Heart left ventricle (tissue), 16 donors: ENCODE data around the gene TAOK1. TPM values are rescaled to one million over a fixed set of nuclear protein-coding genes. Genes with fewer than 3 reads are reported as not detected.

ENCODE experiments used
- ATAC-seq, 4 donors: fragments of 200-7000 bp; cut with Tn5 transposase; one replicate each; pipeline ENCODE4 v1.9.1; 2020 to 2022; ENCODE audit warnings: moderate library complexity in 4 of 4, mild to moderate bottlenecking in 3 of 4, moderate number of reproducible peaks in 1 of 4
- DNase-seq, 5 donors: peaks; one replicate each; pipeline ENCODE4 v3.0.0-alpha.2; 2020
- H3K27ac ChIP-seq, 12 donors: fragments of 200-600 bp; sonication (generic) in 4 of 12; one replicate each; pipeline versions ENCODE4 v1.5.0 to v1.8.0; 2016 to 2022; ENCODE audit warnings: mild to moderate bottlenecking in 2 of 12
- H3K27me3 ChIP-seq, 9 donors: fragments of 200-600 bp; sonication (generic) in 2 of 9; one replicate each; pipeline versions ENCODE4 v1.5.1 to v1.8.0; 2016 to 2022; ENCODE audit warnings: mild to moderate bottlenecking in 3 of 9
- H3K36me3 ChIP-seq, 9 donors: fragments of 200-600 bp; sonication (generic) in 2 of 9; one replicate each; pipeline versions ENCODE4 v1.5.0 to v1.8.0; 2018 to 2022; ENCODE audit warnings: mild to moderate bottlenecking in 2 of 9
- H3K4me1 ChIP-seq, 12 donors: fragments of 200-600 bp; sonication (generic) in 4 of 12; one replicate each; pipeline versions ENCODE4 v1.5.0 to v1.8.0; 2016 to 2022; ENCODE audit warnings: mild to moderate bottlenecking in 3 of 12
- H3K4me3 ChIP-seq, 12 donors: fragments of 200-600 bp; sonication (generic) in 4 of 12; one replicate each; pipeline versions ENCODE4 v1.5.0 to v1.8.0; 2017 to 2022; ENCODE audit warnings: mild to moderate bottlenecking in 9 of 12, moderate library complexity in 4 of 12
- H3K9me3 ChIP-seq, 12 donors: fragments of 200-600 bp; sonication (generic) in 4 of 12; one replicate each; pipeline versions ENCODE4 v1.5.0 to v1.8.0; 2016 to 2022; ENCODE audit warnings: mild to moderate bottlenecking in 1 of 12
- CTCF ChIP-seq, 12 donors: fragments of 200-600 bp; sonication (generic) in 4 of 12; IDR thresholded peaks; one replicate each; pipeline versions ENCODE4 v1.5.0 to v1.8.0; 2018 to 2022; ENCODE audit warnings: antibody characterized with exemption in 12 of 12, mild to moderate bottlenecking in 5 of 12
- POLR2A ChIP-seq, 2 donors: fragments of 450-650 bp; IDR thresholded peaks; one replicate each; pipeline ENCODE4 v1.6.1; 2017; ENCODE audit warnings: antibody characterized with exemption in 2 of 2, mild to moderate bottlenecking in 2 of 2, moderate library complexity in 2 of 2
- WGBS, 4 donors: extraction: QIAGEN DNeasy Blood & Tissue Kit in 2 of 4; methylation state at CpG; one replicate each; pipeline versions ENCODE4 v1.1.5 to v1.1.7; 2013 to 2018; 5-methylcytosine and 5-hydroxymethylcytosine counted together
- intact Hi-C, 10 donors: fragments of 100-400 bp; cut with DNase I; formaldehyde crosslinking; loops; one replicate each; pipeline versions ENCODE4 v1.11.1 to v1.14.2; 2022
- polyA plus RNA-seq, 2 donors: library from polyadenylated mRNA; stranded (reverse); fragments of 200-250 nt; gene quantifications; one replicate each; pipeline ENCODE4 v1.2.3, GENCODE V29; 2013
- total RNA-seq, 9 donors: library from RNA; depleted of rRNA in 2 of 9; stranded (reverse); fragments of >200 nt in 2 of 9; fragmentation: NEBNext Ultra II Directional in 3 of 9; extraction: Animal tissue kit (Norgen Biotek cat#: 25700) in 3 of 9; gene quantifications; one replicate each; pipeline versions ENCODE4 v1.1.0 to v1.2.4, GENCODE V29; 2016 to 2023
- donor health status: ischemic (EF 13 %, LVEDD 7.1; RV severe dilation, severe dysfunction).
- donor health status: healthy with polysubstance abuse.
- donor health status: DM: no; HTN: yes; CAD: no.
- donor health status: DM: no; HTN: no; CAD: no.
- donor health status: ischemic (EF 25% LVEDD 6.9; RV normal size, moderate dysfunction).
- donor health status: ischemic (EF 25% LVEDD 5.7; RV mildly dilated, moderate dysfunction).
- donor health status: healthy.
- donor health status: DM: yes; HTN: yes; CAD: no.
- donor health status: ischemic (EF 35%, LVEDD 5.7; RV mildly dilated, moderate dysfunction).
- donor health status: nonischemic (EF 11% LVEDD 7.7; RV severe dilation, severe dysfunction).
- donor health status: DM: yes; HTN: yes; CAD: no.
- donor health status: PGD.
- donor health status: ischemic (EF 29% LVEDD 5.4; RV normal size, mild dysfunction).
- donor health status: nonischemic (EF 23%, LVEDD 6.1; RV moderate dilation, normal function).

TAOK1 gene
- total and polyA plus RNA-seq, 11 donors, result 9.2 to 81.2 (median 59.0) TPM

DNA sequence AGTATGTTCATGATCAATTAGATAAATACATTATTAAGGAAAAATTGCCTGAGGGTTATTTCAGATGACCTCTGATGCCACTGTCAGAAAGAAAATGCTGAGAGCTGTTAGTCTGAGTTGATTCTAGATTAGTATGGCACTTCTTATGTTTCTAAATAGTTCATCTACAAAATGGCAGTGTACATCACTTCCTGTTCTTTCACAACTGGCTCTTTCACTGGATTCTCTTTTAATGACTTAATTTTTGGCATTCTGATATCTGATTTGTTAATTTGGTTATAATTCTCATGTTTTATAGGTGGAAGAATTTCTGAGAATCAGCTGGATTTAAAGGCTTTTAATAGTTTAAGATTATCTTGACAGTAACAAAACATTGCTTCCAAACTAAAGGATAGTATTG is 3.3 kb downstream of the TAOK1 start:
- peaks cover 0 to 13% (median 2%) of the 10 kb centered on the region in 9 donors for H3K36me3 ChIP-seq
- peaks cover 7 to 46% (median 29%) of the 10 kb centered on the region in 12 donors for H3K4me1 ChIP-seq
- intact Hi-C loops, result loop anchor here in 1 of 10 donors (10.0 kb wide), 1 partner anchor 71 kb away; no protein-coding TSS in a partner anchor
- peak overlapping the region in 4 of 12 donors; percentile 1 to 67 (median 21) for H3K27ac ChIP-seq
- ATAC-seq (no peak), DNase-seq (no peak)
- no peaks in the 10 kb centered on the region for H3K27me3 ChIP-seq
- peak overlapping the region in 1 of 12 donors; percentile 94 for H3K4me3 ChIP-seq
- H3K9me3 ChIP-seq, result no peaks in the 10 kb centered on the region
- TF ChIP-seq CTCF (IDR thresholded peaks at IDR 0.05), result no peak
- TF ChIP-seq POLR2A (IDR thresholded peaks at IDR 0.05), result no peak

GRCh38 chr17:29394761-29395160 is 4.6 kb downstream of the TAOK1 start:
- peaks cover 7 to 42% (median 29%) of the 10 kb centered on the region in 12 donors for H3K4me1 ChIP-seq
- H3K27me3 ChIP-seq, result no peaks in the 10 kb centered on the region
- WGBS, 4 donors, result 91 to 96% (median 95%) methylated on average over 4 of the region's 4 CpGs
- intact Hi-C loops, result loop anchor here in 1 of 10 donors (10.0 kb wide), 1 partner anchor 70 kb away; no protein-coding TSS in a partner anchor
- TF ChIP-seq CTCF (IDR thresholded peaks at IDR 0.05), result no peak
- no peak overlapping the region for H3K27ac ChIP-seq
- no peaks in the 10 kb centered on the region for H3K9me3 ChIP-seq
- no peak for ATAC-seq
- H3K4me3 ChIP-seq, result no peak overlapping the region
- DNase-seq, result no peak
- peaks cover 0 to 26% (median 12%) of the 10 kb centered on the region in 9 donors for H3K36me3 ChIP-seq

- Histone ChIP-seq H3K4me3 (no peak overlapping the region), H3K27me3 (no peaks in the 10 kb centered on the region), H3K36me3 (peaks cover 0 to 37% (median 26%) of the 10 kb centered on the region in 9 donors), H3K9me3 (no peaks in the 10 kb centered on the region), H3K4me1 (peaks cover 7 to 43% (median 29%) of the 10 kb centered on the region in 12 donors), H3K27ac (no peak overlapping the region)
- DNase-seq (no peak), ATAC-seq (no peak)
- intact Hi-C loops, result loop anchor here in 1 of 10 donors (10.0 kb wide), 1 partner anchor 69 kb away; no protein-coding TSS in a partner anchor
- TF ChIP-seq POLR2A (IDR thresholded peaks at IDR 0.05) (no peak), CTCF (IDR thresholded peaks at IDR 0.05) (no peak)
- WGBS, 4 donors, result 44 to 57% (median 55%) methylated on average over 2 of the region's 2 CpGs
Measured at GRCh38 chr17:29396066-29396465, 5.9 kb downstream of the TAOK1 start.

DNA sequence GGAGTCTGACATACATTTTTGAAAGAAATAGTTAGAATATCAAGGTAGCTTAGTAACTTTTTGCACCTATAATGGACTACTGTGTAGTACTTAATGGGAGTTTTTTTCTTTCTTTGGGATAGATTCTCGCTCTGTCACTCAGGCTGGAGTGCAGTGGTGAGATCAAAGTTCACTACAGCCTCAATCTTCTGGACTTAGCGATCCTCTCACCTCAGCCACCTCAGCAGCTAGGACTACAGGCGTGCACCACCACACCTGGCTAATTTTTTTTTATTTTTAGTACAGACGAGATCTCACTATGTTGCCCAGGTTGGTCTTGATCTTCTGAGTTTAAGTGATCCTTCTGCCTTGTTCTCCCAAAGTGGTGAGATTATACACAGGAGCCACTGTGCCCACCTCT is 9.5 kb downstream of the TAOK1 start:
- TF ChIP-seq POLR2A (IDR thresholded peaks at IDR 0.05), result no peak
- TF ChIP-seq CTCF (IDR thresholded peaks at IDR 0.05), result no peak
- intact Hi-C loops, result loop anchor here in 2 of 10 donors (5.0 to 10.0 kb wide), 2 partner anchors 48 to 65 kb away; no protein-coding TSS in a partner anchor
- H3K4me1 ChIP-seq, result peaks cover 0 to 25% (median 6%) of the 10 kb centered on the region in 12 donors
- H3K36me3 ChIP-seq, result peaks cover 0 to 66% (median 34%) of the 10 kb centered on the region in 9 donors
- ATAC-seq, result no peak
- no peak overlapping the region for H3K27ac ChIP-seq
- no peak for DNase-seq
- no peak overlapping the region for H3K4me3 ChIP-seq
- H3K9me3 ChIP-seq, result no peaks in the 10 kb centered on the region
- no peaks in the 10 kb centered on the region for H3K27me3 ChIP-seq
- 95 to 96% (median 95%) methylated on average over 4 of the region's 4 CpGs for WGBS, 4 donors
